Nephron progenitor cell (in vitro differentiated cells): Measurements from ENCODE around the gene DNAH1.

Experiments used
- DNase-seq: peaks from one replicate; pipeline ENCODE4 v3.0.0; 2021
- H3K27ac Mint-ChIP-seq: 2 replicates; pipeline ENCODE4 v1.8.0; 2021; ENCODE audit warnings: mild to moderate bottlenecking, moderate library complexity, mixed read lengths
- H3K27me3 Mint-ChIP-seq: 2 replicates; pipeline ENCODE4 v1.8.0; 2021; ENCODE audit warnings: mild to moderate bottlenecking, low read depth, mixed read lengths; ENCODE audit not compliant: poor library complexity
- H3K36me3 Mint-ChIP-seq: 2 replicates; pipeline ENCODE4 v1.8.0; 2021; ENCODE audit warnings: low read depth, mixed read lengths
- H3K4me1 Mint-ChIP-seq: 2 replicates; pipeline ENCODE4 v1.8.0; 2021; ENCODE audit warnings: mixed read lengths
- H3K4me3 Mint-ChIP-seq: 2 replicates; pipeline ENCODE4 v1.8.0; 2021; ENCODE audit warnings: mild to moderate bottlenecking, moderate library complexity, mixed read lengths
- H3K9me3 Mint-ChIP-seq: 2 replicates; pipeline ENCODE4 v1.8.0; 2021; ENCODE audit warnings: mild to moderate bottlenecking, moderate library complexity, mixed read lengths
- TF ChIP-seq, protein P1 (sequence below): fragments of 200-600 bp; sonication (generic); IDR thresholded peaks from 2 replicates; pipeline ENCODE4 v1.5.0; 2021; ENCODE audit warnings: antibody characterized with exemption

The DNAH1 gene

DNA sequence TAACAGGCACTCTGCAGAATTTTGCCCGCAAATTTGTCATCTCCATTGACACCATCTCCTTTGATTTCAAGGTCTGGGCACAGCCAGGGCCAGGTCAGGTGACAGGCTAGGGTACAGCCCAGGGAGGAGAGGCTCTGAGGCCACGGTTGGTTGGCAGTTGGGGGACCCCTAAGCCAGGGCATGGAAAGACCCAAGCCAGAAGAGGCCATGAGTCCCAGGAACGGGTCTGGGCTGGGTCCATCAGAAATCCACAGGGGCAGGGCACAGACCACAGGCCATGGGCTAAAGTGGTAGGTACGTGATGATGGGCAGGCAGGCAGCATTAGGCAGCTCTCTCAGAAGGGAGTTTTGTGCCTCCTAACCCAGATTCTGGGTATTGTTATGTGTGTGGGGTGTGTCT is 83.0 kb downstream of the DNAH1 start:
- Mint-ChIP-seq H3K9me3 (no peaks in the 10 kb centered on the region), H3K4me3 (no peak overlapping the region), H3K36me3 (peaks cover 15% of the 10 kb centered on the region), H3K27me3 (peaks cover 7% of the 10 kb centered on the region), H3K27ac (peak overlapping the region; percentile 36), H3K4me1 (no peaks in the 10 kb centered on the region)
- TF ChIP-seq, protein P1, sequence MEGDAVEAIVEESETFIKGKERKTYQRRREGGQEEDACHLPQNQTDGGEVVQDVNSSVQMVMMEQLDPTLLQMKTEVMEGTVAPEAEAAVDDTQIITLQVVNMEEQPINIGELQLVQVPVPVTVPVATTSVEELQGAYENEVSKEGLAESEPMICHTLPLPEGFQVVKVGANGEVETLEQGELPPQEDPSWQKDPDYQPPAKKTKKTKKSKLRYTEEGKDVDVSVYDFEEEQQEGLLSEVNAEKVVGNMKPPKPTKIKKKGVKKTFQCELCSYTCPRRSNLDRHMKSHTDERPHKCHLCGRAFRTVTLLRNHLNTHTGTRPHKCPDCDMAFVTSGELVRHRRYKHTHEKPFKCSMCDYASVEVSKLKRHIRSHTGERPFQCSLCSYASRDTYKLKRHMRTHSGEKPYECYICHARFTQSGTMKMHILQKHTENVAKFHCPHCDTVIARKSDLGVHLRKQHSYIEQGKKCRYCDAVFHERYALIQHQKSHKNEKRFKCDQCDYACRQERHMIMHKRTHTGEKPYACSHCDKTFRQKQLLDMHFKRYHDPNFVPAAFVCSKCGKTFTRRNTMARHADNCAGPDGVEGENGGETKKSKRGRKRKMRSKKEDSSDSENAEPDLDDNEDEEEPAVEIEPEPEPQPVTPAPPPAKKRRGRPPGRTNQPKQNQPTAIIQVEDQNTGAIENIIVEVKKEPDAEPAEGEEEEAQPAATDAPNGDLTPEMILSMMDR, result no peak
- DNase-seq, result no peak

DNA sequence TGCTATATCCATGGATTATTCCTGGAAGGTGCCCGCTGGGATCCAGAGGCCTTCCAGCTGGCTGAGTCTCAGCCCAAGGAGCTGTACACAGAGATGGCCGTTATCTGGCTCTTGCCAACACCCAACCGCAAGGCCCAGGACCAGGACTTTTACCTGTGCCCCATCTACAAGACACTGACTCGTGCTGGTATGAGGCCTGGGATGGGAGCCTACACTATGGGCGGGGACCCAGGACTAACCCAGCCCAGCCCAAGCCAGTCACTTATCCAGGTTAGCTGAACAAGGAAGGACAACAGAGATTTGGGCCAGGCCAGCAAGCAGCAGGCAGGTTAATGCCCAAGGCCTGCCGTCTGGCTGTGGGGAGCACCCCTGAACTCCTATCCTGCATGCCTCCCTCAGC is 83.5 kb downstream of the DNAH1 start:
- TF ChIP-seq, protein P1, result no peak
- Mint-ChIP-seq H3K4me1 (no peaks in the 10 kb centered on the region), H3K9me3 (no peaks in the 10 kb centered on the region), H3K4me3 (no peak overlapping the region), H3K27ac (peak overlapping the region; percentile 36), H3K36me3 (peaks cover 20% of the 10 kb centered on the region), H3K27me3 (peaks cover 7% of the 10 kb centered on the region)
- DNase-seq, result no peak

DNA sequence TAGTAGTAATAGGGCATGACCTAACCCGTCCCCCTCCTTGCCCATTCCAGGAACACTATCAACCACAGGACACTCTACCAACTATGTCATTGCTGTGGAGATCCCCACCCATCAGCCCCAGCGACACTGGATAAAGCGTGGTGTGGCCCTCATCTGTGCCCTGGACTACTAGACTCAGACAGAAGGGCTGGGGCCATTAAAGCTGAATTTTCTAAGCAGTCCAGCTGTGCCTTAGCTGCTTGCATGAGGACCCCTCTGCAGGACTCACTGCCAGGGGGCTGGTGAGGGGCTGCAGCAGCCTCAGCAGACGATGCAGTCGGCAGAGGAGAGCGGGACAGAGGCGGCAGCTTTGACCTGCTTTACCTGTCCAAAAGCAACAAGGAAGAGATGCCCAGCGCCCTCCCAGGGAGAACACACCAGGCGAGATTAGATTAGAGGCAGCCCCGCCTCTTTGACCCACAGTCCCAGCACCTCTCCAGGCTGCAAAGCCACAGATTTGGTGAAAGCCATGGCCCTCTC is 84.2 kb downstream of the DNAH1 start:
- no peak overlapping the region for H3K4me3 Mint-ChIP-seq
- no peak overlapping the region for H3K27ac Mint-ChIP-seq
- no peak for DNase-seq
- TF ChIP-seq, protein P1, result no peak
- no peaks in the 10 kb centered on the region for H3K4me1 Mint-ChIP-seq
- H3K36me3 Mint-ChIP-seq, result peaks cover 27% of the 10 kb centered on the region
- H3K9me3 Mint-ChIP-seq, result no peaks in the 10 kb centered on the region
- H3K27me3 Mint-ChIP-seq, result peaks cover 7% of the 10 kb centered on the region

DNA sequence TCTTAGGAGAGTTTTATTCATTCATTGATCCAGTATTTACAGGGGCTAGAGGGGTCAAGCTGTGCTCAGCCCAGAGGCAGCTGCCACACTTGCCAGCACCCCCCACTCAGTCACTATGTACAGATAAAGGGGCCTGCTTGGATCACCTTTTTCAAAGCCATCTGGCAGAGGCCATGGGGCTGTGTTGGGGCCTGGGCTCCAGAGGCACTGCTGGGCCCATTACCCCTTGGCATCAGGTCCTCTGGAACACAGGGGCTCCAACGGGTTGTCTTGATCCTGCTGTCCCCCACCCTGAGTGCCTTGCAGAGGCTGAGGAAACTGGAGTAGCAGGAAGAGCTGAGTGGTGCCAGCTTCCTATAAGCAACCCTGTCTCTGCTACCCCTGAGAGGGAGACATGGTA is 84.9 kb downstream of the DNAH1 start:
- Mint-ChIP-seq H3K36me3 (peaks cover 29% of the 10 kb centered on the region), H3K27ac (peak overlapping the region; percentile 88)
- TF ChIP-seq, protein P1, result no peak

DNA sequence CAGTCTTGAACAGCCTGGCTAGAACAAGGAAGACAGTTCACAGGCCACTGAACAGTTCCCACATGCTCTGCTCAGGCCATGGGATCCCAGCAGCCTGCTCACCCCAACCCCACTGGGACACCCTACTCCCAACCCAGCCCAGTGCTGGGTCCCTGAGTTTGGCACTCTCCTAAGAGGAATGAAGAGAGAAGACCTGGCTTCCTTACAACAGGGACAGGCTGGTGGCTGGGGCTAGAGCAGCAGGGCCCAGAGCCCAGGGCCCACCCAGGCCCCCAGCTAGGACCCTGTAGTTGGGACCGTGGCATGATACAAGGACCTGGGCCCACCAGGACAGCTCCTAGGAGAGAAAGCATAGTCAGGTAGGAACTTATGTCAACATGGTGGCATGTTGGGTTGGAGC is 85.4 kb downstream of the DNAH1 start:
- no peaks in the 10 kb centered on the region for H3K9me3 Mint-ChIP-seq
- TF ChIP-seq, protein P1, result no peak
- no peak overlapping the region for H3K4me3 Mint-ChIP-seq
- DNase-seq, result no peak
- peaks cover 29% of the 10 kb centered on the region for H3K36me3 Mint-ChIP-seq
- H3K27ac Mint-ChIP-seq, result no peak overlapping the region
- no peaks in the 10 kb centered on the region for H3K4me1 Mint-ChIP-seq
- peaks cover 4% of the 10 kb centered on the region for H3K27me3 Mint-ChIP-seq

More for the DNA sequence above, 84.9 kb downstream of the DNAH1 start:
- Mint-ChIP-seq H3K27me3 (peaks cover 4% of the 10 kb centered on the region), H3K4me3 (no peak overlapping the region), H3K4me1 (no peaks in the 10 kb centered on the region), H3K9me3 (no peaks in the 10 kb centered on the region)
- no peak for DNase-seq

DNA sequence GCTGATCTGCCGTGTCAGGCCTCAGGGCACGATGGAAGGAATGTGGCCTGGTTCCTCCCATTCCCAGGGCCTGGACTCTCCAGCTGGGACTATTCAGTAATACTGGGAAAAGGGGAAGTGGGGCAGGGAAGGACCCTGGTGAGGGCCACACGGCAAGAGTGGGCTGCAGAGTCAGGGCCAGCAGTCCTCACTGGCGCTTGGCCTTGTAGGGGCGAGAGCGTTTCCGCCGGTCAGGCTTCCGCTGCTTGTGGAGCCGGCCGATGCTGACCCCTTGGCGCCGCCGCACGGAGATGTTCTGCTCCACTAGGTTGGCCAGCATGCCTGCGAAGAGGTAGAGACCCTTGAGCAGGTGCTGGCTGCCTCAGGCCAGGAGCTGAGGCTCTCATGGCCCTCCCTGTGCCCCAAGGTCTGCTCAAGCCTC is 86.0 kb downstream of the DNAH1 start:
- Mint-ChIP-seq H3K4me1 (no peaks in the 10 kb centered on the region), H3K27me3 (peaks cover 3% of the 10 kb centered on the region), H3K36me3 (peaks cover 34% of the 10 kb centered on the region), H3K9me3 (no peaks in the 10 kb centered on the region), H3K4me3 (no peak overlapping the region), H3K27ac (no peak overlapping the region)
- TF ChIP-seq, protein P1, result no peak
- no peak for DNase-seq
